ENCODE results near the gene SNRNP48.

Gene SNRNP48

DNA sequence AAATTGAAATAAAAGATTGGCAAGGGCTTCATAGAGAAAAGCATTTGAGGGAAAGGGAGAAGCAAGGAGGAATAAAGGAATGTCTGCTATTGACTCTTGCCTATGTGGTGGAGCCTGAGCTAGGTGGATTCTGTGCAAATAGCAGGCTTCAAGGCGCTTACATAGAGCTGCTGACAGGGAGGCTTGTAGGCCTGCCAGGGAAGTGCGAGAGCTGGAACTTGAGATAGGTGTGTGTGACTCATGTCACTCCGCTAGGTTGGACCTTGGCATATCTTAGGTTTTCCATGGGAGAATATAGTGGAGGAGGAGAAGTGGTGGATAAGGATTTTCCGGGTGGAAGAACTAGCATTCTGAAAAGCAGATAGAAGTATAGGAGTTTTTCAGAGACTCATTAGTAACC, 14.0 kb downstream of the SNRNP48 start:
- no peak for DNase-seq

DNA sequence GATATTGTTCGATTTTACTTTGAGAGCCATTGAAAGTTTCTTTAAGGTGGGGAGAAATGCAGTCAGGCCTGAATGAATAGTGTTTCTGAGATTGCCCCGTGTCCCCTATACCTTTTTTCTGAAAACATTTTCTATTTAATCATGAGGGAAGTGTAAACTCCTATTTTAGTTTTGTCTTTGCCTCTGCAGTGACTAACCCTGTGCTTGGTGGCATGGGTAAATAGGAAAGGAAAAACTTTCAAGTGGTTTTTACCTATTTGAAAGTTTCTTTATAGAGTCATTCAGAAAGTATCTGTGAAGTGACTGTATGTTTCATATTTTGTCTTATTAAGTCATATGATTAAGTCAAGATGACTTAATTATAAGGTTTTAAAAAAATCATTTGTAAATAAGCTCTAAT, 14.5 kb downstream of the SNRNP48 start:
- DNase-seq: no peak

DNA sequence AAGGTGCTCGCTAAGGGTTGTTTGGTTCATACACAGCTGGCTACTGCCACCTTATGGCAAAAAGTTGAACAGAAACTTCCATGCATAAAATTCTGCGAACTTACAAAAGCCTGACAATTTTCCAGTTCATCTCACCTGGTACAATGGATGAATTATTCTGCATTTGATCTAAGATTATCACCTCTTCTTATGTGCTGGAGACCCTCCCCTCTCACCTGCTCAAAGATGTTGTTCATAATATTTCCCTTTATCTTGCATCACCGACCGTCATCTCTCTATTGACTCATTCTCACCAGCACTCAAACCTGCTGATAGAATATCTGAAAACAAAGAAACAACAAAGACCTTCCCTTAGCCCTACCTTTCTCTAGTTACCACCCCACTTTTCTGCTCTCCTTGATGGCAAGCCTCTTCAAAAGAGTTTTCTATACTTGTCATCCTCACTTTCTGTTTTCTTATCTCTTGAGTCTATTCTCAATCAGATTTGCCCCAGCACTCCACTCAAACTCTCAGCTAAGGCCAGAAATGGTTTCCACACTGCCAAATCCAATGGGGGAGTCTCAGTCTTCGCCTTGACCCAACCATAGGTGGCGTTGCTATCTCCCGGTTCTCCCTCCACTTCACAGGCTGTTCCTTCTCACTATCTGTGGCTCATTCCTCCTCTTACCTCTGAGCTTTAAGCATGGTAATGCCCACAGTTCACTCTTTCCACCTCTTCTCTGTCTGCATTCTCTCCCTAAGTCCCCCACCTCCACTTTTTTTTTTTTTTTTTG, 25.8 kb downstream of the SNRNP48 start:
- peak in 1 of 2 donors; percentile 42 for DNase-seq

DNA sequence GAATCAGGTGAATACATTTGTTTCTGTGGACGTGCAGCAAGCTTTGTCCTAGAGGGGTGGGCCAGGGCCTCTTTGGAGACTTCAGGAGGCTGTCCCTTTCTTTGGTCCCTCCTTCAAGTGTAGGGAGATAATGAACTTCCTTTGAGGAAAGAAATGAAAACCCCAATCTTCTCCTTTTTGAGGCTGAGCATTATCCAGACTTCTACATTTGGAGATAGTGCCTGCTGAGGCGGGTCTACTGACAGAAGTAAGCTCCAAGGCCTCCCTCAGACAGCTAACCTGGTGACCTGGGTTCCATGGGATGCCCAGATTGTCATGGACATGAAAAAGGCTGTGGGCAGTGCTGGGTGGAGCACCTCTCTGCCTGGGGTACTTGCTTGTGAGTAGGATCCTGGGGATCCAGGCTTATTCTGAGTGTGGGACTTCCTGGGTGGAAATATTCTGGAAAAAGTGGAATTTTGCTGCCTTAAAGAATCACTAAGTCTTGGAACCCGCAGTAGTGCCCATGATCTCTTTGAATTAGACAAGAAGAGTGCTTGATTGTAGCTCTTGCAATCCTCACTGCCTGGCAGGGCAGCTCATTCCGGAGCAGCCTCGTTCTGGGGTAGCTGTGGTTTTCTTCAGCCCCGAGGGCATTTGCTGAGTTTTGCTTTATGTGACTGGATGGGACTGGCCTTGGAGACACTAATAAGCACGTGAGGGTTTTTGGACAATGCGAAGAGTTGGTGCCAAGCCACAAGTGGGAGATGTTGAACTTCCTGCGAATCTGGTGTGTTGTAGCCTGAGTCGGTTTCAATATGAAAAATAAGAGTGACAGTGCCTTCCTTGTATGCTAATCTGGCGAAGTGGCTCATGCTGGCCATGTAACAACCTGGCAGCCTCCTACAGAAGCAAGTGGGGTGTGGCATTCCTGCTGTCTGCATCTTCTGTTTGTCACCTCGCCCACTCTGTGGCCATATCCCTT, 28.1 kb downstream of the SNRNP48 start:
- no peak for DNase-seq

DNA sequence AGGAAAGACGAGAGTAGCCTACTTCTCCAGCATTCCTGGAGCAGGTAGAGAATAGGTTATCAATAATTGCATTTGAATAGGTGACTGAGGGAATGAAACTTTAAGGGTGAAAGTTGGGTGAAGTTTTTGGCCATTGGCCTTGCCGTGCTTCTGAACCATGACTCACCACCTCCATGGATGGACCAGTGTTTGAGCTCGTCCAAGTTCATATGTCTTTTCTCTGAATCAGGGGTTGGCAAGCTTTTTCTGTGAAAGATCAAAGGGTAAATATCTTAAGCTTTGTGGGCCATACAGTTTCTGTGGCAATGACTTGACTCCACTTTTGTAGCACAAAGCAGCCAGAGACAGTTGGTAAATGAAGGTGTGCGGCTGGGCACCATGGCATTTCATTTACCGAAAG, 31.8 kb downstream of the SNRNP48 start:
- DNase-seq: no peak

DNA sequence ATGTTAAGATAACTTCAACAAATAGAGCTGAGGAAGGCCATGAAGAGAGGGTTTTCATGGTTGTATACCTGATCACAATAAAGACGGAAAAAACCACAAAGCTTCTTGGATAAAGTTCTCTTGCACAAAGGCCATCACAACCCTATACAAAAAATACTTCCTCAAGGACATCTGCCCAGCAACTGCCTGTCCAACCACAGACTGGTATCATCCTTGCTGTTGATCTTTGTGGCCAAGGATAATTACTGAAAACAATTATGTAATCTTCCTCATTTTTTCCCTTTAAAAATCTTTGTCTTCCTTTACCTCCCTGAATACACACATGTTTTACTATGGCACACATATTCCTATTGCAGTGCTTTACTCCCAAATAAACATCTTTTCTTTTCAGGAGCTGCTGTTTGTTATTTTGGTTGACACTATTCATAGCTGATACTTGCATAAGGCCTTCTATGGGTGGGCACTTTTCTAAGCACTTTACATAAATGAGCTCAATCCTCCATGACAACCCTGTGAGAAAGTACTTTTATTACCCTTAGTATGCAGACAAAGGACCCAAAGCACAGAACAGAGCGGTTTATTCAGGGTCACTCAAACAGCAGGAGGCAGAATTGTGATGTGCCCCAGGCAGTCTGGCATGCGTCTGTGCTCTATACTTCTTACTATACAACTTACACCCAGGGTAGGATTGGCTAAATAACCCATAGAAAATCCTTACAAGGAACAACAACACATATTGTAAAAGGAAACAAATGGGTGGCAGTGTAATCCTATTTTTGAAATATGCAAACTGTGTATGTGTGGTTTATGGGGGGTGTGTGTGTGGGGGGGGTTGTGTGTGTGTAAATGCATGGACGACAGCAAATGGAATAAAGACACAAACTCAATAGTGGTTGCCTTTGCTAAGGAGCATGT, 35.1 kb downstream of the SNRNP48 start:
- DNase-seq: no peak

DNA sequence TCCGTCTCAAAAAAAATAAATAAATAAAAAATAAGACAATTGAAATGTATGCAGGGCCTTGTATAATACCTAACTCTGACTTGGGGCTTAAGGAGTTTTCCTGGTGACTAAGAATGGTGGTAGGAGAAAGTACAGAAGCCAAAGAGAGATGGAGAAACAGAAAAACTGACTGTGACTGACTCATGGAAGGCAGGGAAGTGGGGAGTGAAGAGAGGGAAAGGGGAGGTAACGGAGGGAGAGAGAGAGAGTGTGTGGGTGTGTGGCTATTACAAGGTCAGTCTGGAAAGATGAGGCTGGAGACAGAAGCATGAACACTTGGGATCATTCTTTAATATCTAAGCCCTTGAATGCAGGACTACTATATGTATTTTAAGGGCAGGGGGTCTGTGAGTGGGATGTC, 38.5 kb downstream of the SNRNP48 start:
- DNase-seq: no peak

DNA sequence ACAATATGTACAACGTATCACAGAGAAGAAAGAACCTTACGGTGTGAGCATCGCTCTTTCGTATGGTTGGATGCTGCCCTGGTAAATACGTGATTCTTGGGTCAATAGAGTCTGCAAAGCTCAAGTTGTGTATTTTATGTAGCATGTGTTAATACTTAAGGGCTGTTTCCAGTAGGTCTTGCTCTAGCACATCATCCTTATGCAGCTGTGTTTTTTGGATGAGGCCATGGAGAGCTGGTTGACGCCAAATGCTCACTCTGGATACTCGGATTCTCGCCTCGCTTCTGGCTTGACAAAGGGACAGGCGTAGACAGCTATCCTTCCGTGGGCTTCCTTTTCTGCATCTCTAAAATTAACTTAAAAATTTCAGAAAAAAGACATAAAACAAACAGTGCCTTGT, 38.9 kb downstream of the SNRNP48 start:
- DNase-seq: no peak

DNA sequence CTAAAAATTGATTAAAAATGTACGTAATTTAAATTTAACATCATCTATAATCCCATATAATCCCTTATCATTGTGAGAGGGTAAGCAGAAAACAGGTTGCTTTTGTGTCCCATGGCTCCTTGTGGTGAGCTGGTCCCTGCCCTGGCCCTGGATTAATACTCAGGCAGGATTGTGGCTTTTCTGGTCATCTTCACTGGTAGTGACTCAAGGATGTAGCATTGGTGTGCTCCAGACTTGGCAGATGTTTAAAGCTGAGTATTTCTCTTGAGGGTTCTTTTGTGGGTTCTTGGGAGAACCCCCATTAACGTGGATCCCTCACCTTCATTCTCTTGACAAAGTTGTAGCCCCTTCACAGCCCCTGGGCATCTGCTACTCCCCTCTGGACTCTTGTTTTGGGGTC, 39.3 kb downstream of the SNRNP48 start:
- no peak for DNase-seq

DNA sequence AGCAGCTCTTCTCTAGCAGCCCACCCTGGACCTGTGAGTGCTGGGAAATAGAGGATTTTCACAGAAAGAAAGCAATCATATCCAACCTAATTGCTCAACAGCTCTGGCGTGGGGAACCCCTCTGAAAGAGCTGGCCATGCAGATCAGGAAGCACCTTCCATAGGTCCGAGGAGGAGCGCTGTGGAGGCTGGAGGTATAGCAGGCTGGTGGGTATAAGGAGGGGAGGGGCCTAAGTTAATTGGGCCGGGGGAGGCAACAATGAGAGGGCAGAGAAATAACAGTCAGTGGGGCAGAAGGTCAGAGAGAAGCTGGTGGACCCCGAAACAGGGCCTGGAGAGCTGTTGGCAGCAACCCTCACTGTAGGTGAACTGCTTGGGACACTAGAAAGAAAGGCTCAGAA, 40.8 kb downstream of the SNRNP48 start:
- no peak for DNase-seq

DNA sequence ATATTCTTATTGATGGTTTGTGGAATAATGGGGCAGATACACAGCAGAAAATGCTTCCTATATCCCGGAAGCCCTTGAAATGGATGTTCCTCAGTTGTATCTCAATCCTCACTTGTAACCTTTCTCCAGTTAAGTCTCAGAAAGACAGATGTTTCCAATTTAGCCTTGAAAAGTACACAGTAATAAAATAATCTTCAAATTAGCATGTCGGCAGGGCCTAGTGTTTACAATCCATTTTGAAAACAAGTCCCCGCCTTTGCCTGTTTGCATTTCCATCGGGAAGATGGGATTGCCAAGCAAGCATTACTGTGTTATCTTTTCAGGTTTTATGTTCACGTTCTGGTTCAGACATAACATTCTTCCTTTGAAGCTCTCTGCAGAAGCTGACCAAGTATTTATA, 41.5 kb downstream of the SNRNP48 start:
- no peak for DNase-seq

DNA sequence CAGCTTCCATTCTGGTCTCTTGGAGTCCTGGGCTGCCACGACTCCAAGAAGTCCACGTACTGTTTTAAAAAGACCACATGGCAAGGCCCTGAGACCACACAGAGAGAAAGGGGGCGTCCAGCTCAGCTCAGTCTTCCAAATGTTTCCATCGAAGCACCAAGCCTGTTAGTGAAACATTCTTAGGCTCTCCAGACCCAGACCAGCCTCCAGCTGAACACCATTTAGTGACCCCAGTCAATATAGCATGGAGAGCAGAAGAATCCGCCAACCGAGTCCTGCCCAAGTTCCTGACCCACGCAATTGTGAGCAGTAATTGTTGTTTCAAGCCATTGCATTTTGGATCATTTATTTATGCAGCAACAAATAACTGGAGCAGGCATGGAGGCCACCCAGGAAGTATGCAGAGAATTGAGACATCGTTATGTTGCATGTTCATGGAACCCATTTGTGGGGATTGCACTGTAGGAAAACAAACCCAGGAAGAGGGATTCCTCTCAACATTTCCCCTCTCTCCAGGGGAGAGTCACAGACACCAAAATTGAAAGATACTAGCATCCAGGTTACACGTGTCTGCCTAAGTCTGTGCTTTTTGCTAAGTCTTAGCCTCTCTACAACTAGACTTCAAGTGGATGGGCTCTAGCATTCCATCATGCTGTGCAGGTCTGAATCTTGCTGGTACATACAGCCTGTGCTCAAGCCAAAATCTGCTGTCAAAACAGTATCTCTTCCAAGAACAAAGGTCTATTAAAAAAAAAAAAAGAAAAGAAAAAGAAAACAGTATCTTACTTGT, 42.7 kb downstream of the SNRNP48 start:
- no peak for DNase-seq

DNA sequence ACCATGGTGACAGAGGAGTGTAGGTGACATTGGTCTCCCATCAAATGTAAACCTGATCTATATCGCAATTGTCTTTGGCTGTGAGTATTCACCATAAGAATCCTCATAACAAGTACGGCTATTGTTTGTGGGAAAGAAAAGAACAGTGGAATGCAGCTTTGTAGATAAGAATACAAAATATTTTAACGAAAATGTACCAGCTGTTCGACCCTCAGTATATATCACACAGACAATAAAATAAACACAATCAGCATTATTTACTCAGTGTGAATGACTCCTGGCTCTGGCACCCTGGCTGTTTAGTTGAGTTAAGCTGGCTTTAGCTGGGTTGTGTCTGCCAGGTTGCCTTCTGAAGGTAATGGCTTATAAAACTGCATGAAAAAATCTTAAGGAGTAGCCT, 43.4 kb downstream of the SNRNP48 start:
- no peak for DNase-seq

DNA sequence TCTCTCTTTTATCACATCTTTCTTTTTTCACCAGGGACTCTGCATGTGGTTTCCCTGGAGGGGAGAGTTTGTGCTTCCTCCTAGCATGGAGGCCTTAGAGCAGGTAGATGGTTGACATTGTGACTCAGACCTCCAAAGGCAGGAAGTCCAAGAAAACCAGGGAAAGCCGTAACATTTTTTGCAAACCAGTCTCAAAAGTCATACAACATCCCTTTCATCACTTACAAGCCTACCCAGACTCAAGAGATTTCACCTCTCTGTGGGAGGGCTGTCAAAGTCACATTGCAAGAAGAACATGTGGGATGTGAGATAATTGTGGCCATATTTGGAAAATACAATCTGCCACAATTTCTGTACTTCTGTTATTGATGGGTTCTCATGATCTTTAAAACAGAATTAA, 46.2 kb downstream of the SNRNP48 start:
- no peak for DNase-seq

DNA sequence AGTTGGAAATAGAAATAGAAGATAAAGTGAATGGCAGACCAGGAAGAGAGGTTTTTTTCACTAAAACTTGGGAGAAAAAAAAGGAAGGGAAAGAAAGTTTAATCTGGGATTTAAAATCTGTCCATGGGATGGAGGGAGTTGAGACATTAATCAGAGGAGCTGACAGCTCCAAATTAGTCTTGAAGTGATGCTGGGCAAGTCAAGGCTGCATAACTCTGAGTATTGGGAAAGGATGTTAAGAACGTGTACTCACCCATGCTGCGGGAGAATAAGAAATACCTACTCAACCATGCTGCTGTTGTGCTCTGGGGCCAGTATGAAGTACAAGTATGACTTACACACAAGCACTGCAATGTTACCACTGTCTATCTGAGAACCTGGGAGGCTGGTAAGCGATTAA, 47.5 kb downstream of the SNRNP48 start:
- DNase-seq: no peak

DNA sequence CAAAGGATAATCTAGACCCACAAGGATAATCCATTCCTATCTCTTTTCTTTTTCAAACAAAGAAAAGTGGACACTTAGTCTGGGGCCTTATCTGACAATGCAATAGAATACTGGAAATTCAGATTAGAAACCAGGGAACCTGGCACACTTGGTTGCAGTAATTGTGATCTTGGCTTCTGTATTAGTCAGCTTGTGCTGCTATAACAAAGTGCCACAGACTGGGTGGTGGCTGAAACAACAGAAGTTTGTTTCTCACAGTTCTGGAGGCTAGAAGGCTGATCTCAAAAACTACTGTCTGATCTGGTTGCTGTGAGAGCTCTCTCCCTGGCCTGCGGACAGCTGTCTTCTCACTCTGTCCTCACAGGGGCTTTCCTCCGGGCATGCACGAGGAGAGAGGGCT, 49.4 kb downstream of the SNRNP48 start:
- DNase-seq: no peak

DNA sequence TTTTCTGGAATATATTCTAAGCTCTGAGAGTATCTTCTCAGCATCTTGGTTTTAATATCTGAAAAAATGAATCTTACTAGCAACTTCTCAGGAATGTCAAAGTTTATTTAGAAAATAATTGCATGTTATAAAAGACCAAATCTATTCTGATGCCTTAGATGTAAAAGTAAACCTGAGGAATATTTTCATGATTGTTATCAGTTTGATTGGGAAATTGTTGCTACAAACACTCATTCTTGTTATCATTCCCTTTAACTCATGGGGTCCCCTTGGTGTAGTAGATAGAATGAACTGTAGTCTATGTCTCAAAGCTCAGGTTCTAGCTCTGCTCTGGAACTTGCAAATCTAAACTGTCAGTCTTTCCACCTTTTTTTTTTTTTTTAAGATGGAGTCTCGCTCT, 50.0 kb downstream of the SNRNP48 start:
- no peak for DNase-seq

DNA sequence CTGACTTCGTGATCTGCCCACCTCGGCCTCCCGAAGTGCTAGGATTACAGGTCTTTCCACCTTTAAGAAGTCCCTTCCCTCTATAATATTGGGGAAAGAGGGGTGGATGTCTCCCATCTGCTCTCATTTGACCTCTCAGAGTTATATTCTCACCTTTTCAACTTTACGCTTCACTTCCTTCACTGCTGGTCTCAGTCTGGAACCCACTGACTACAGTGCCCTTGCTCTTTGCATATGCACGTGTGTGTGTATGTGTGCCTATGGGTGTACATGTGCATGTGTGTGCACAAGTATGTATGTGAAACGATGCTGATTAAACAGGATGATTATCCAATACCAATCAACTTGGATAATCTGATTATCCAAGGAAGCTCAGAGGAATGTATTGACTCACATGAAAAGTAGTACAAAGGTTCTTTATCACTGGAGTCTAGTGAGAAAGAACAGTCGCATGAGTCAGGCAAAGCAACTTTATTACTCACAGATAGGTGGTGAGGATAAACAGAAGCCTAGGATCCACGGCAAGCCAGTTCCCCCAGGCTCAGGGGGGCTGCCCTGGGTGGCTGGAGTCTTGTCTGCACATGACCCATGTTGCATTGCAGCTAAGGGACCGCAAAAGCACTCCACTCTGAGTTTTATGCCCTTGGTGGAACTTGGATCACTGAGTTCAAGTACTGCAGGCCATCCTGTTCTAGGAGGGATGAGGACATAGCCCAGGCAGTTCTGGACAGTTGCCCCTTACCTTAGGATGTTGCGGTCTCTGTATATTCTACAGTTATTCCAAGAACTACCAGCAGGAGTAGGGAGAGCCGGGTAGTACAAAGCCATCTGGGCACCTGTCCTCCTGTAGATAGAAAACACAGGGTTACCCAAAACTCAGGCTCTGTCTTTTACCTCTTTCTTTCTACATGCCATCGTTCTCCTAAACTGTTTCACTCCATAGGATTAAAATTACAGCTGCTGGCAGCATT, 50.9 kb downstream of the SNRNP48 start:
- DNase-seq: no peak

DNA sequence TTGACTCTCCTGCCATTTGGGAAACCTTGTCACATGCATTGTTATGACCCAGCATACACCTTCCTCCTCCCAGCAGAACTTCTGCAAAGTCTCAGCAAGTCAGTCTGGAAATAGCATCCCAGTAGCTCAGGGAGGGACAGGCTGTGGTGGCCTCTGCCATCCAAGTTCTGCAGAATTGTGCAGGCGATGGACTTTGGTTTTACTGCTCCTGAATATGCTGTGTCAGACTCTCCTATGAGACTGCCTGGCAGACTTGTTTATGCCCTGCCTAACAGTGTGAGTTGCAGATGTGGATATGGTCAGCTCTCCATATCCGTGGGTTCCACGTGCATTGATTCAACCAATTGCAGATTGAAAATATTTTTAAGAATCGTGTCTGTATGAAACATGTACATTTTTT, 52.8 kb downstream of the SNRNP48 start:
- DNase-seq: no peak

DNA sequence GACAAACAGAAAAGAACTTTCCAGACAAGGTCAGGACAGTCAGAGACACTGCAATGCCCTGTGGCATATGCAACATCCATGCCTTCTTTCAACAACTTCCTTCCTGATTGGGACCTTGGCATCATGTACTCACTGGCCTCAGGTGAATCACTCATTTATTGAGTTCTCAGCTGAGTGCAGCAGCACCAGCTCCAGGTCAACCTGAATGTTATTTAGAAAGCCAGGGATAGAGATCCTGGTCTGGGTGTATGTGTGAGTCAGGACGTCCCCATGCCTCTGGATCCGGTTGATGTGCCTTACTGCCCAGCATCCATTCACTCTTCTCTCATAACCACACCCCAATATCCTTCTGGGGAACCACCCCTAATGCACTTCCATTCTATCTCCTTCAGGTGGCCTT, 54.4 kb downstream of the SNRNP48 start:
- no peak for DNase-seq

DNA sequence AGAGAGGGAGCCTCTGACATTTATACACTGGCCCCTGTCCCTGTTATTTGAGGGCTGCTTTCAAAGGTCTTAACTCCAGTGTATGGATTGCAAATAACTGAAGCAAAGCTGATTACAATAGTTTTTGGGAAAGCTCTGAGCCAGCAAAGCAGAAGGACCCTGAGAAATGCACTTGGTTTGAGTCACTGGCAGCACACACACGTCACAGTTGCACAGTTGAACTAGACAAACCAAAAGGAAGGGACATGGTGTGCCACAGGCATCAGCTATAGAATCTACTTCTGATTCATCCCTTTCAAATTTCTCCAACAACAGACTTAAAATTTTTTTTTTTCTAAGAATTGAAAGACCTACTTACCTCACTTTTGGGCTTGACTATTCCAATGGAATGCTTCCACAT, 56.4 kb downstream of the SNRNP48 start:
- no peak for DNase-seq

Data from activated CD4-positive, alpha-beta T cell treated with anti-CD3 and anti-CD28 coated beads for 4 hours (primary cell).